OCI-LY1 (cell line): ENCODE measurements around the gene RNF17.

ENCODE experiments used
- H2AFZ ChIP-seq: fragments of 200-600 bp; sonication (generic), shearing (Covaris generic); 2 replicates; pipeline ENCODE4 v1.6.0; 2014; ENCODE audit warnings: antibody characterized with exemption, mild to moderate bottlenecking, low read length
- H3F3A ChIP-seq: fragments of 200-600 bp; sonication (generic), shearing (Covaris generic); 2 replicates; pipeline ENCODE4 v1.6.0; 2014; ENCODE audit warnings: mild to moderate bottlenecking, antibody characterized with exemption, low read length, moderate library complexity; ENCODE audit not compliant: insufficient read depth
- H3K27ac ChIP-seq: fragments of 200-600 bp; sonication (generic); 2 replicates; pipeline ENCODE4 v1.5.1; 2014; ENCODE audit warnings: low read length, mixed run types, mild to moderate bottlenecking, low read depth; ENCODE audit not compliant: poor library complexity, severe bottlenecking
- H3K27me3 ChIP-seq: fragments of 200-600 bp; sonication (generic); 2 replicates; pipeline ENCODE4 v1.6.0; 2014; ENCODE audit warnings: antibody characterized with exemption, mild to moderate bottlenecking, low read length, moderate library complexity; ENCODE audit not compliant: insufficient read depth
- H3K36me3 ChIP-seq: fragments of 200-600 bp; sonication (generic); 2 replicates; pipeline ENCODE4 v1.6.1; 2014; ENCODE audit warnings: mild to moderate bottlenecking, antibody characterized with exemption, low read length, moderate library complexity, mixed read lengths; ENCODE audit not compliant: insufficient read depth
- H3K4me1 ChIP-seq: fragments of 200-600 bp; sonication (generic); 2 replicates; pipeline ENCODE4 v1.5.1; 2014; ENCODE audit warnings: mild to moderate bottlenecking, low read length, moderate library complexity; ENCODE audit not compliant: insufficient read depth, severe bottlenecking
- H3K4me2 ChIP-seq: fragments of 200-600 bp; sonication (generic), shearing (Covaris generic); 2 replicates; pipeline ENCODE4 v1.6.1; 2014; ENCODE audit warnings: low read length
- H3K4me3 ChIP-seq: fragments of 200-600 bp; sonication (generic); 2 replicates; pipeline ENCODE4 v1.5.1; 2014; ENCODE audit warnings: low read length, low read depth, mild to moderate bottlenecking, mixed read lengths; ENCODE audit not compliant: poor library complexity, severe bottlenecking
- H3K79me2 ChIP-seq: fragments of 200-600 bp; shearing (Covaris generic); 2 replicates; pipeline ENCODE4 v1.6.1; 2016; ENCODE audit warnings: mixed run types, low read length, mixed read lengths; ENCODE audit not compliant: insufficient read depth
- H3K9ac ChIP-seq: fragments of 200-600 bp; sonication (generic), shearing (Covaris generic); 2 replicates; pipeline ENCODE4 v1.6.1; 2014; ENCODE audit warnings: mild to moderate bottlenecking, low read length, mixed read lengths
- H3K9me2 ChIP-seq: fragments of 200-600 bp; sonication (generic), shearing (Covaris generic); 2 replicates; pipeline ENCODE4 v1.6.1; 2014; ENCODE audit warnings: low read depth, mild to moderate bottlenecking, low read length, mixed read lengths
- H3K9me3 ChIP-seq: fragments of 200-600 bp; shearing (Covaris generic); 2 replicates; pipeline ENCODE4 v1.6.1; 2014; ENCODE audit warnings: low read length, mixed read lengths
- H4K20me1 ChIP-seq: fragments of 200-600 bp; sonication (generic), shearing (Covaris generic); 2 replicates; pipeline ENCODE4 v1.6.0; 2016; ENCODE audit warnings: mild to moderate bottlenecking, low read length; ENCODE audit not compliant: insufficient read depth
- EZH2 ChIP-seq: fragments of 200-600 bp; sonication (generic), shearing (Covaris generic); IDR thresholded peaks from 2 replicates; pipeline ENCODE4 v1.8.0; 2017; ENCODE audit warnings: borderline replicate concordance, mixed run types, mild to moderate bottlenecking, antibody characterized with exemption, low read length, moderate library complexity, mixed read lengths
- TF ChIP-seq, protein P1 (sequence below): fragments of 200-600 bp; sonication (generic), shearing (Covaris generic); IDR thresholded peaks from 2 replicates; pipeline ENCODE4 v1.5.1; 2017; ENCODE audit warnings: mild to moderate bottlenecking, antibody characterized with exemption, low read length, moderate library complexity, mixed read lengths

The RNF17 gene

DNA sequence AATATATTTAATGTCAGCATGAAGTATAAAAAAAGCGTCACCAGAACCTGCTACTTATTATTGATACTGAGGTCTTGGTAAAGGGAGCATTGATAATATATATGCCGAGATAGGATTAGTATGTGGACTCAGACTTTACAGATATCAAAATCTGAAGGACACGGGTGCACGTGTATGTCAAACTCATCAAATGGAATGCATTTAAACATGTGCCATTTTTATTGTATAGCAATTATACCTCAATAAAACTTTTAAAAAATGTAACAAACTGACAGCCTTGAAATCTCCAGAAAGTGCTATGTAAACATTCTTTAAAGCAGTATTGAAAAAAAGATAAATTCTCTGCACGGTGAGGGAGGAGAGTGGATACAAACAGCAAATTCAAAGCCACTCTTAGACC is 157.9 kb downstream of the RNF17 start:
- H3K4me2 ChIP-seq = peak overlapping the region; percentile 77
- H3F3A ChIP-seq = no peaks in the 10 kb centered on the region
- H3K9me2 ChIP-seq = no peaks in the 10 kb centered on the region
- peaks cover 20% of the 10 kb centered on the region for H3K4me1 ChIP-seq
- H3K79me2 ChIP-seq = peaks cover 47% of the 10 kb centered on the region
- peak overlapping the region; percentile 34 for H3K27ac ChIP-seq
- peak overlapping the region; percentile 82 for H3K9ac ChIP-seq
- no peaks in the 10 kb centered on the region for H4K20me1 ChIP-seq
- H3K4me3 ChIP-seq = peak overlapping the region; percentile 91
- no peaks in the 10 kb centered on the region for H3K27me3 ChIP-seq
- H3K9me3 ChIP-seq = no peaks in the 10 kb centered on the region
- no peaks in the 10 kb centered on the region for H3K36me3 ChIP-seq
- TF ChIP-seq, protein P1, sequence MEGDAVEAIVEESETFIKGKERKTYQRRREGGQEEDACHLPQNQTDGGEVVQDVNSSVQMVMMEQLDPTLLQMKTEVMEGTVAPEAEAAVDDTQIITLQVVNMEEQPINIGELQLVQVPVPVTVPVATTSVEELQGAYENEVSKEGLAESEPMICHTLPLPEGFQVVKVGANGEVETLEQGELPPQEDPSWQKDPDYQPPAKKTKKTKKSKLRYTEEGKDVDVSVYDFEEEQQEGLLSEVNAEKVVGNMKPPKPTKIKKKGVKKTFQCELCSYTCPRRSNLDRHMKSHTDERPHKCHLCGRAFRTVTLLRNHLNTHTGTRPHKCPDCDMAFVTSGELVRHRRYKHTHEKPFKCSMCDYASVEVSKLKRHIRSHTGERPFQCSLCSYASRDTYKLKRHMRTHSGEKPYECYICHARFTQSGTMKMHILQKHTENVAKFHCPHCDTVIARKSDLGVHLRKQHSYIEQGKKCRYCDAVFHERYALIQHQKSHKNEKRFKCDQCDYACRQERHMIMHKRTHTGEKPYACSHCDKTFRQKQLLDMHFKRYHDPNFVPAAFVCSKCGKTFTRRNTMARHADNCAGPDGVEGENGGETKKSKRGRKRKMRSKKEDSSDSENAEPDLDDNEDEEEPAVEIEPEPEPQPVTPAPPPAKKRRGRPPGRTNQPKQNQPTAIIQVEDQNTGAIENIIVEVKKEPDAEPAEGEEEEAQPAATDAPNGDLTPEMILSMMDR = no peak
- no peak for TF ChIP-seq EZH2
- no peak overlapping the region for H2AFZ ChIP-seq

DNA sequence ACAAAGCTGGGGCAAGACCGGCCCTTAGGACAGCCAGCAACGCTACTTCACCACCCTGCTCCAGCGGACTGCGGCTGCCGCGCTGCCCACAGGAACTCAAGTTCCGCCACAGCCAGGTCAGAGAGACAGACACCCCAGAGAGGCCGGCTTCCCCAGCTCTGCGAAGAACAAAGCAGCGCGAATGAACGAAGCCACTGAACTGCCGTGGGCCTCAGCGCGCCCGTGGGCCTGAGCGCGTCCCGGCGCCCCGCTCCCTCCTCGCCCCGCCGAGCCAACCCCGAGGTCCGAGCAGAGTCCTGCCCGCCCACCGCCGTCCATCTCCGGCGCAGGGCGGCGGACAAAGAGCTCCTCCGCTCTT is 158.4 kb downstream of the RNF17 start:
- Histone ChIP-seq H3K27ac (peak overlapping the region; percentile 34), H3K4me1 (peaks cover 20% of the 10 kb centered on the region), H3K79me2 (peaks cover 45% of the 10 kb centered on the region), H3K9ac (peak overlapping the region; percentile 82), H3K9me2 (no peaks in the 10 kb centered on the region), H4K20me1 (no peaks in the 10 kb centered on the region), H2AFZ (no peak overlapping the region), H3F3A (no peaks in the 10 kb centered on the region), H3K36me3 (no peaks in the 10 kb centered on the region), H3K27me3 (no peaks in the 10 kb centered on the region), H3K9me3 (no peaks in the 10 kb centered on the region), H3K4me3 (peak overlapping the region; percentile 91), H3K4me2 (peak overlapping the region; percentile 77)
- no peak for TF ChIP-seq EZH2
- TF ChIP-seq, protein P1 = no peak

DNA sequence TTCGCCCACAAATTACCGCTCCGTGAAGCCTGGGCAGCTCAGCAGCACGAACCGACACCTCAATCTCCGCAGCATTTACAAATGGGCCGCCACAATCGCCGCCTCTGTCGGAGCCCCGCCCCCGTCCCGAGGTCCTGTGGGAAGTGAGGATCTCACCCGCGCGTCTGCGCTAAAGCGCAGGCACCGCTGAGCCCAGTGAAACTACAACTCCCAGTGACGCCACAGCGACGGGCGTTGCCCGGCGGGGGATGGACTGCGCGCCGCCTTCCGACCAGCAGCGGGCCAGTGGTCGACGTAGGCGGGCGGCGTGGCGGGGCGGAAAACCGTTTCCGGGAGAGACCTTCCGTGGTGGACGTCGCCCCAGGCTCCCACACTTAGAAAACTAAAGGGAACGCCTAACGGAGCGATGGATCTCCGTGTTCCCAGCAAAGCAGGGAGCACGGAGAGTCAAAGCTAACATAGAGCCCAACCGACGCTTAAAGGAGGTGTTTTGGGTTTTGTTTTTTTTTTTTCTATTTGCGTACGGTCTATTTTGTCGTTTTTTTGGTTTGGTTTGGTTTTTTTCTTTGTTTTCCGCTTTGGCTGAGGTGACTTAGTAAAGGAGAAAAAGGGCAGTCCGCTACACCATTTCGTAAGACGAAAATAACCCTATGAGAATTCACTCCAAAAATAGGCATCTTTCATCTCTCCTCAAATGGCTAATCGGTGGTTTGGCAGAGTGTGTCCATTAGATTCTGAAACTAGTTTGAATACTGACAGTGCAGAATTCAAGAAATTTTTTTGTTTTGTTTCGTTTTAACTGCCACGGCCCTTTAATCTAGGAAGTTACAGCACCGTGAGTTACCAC is 159.0 kb downstream of the RNF17 start:
- Histone ChIP-seq H2AFZ (peak overlapping the region; percentile 96), H3K9me3 (no peaks in the 10 kb centered on the region), H3K36me3 (no peaks in the 10 kb centered on the region), H3K9me2 (no peaks in the 10 kb centered on the region), H4K20me1 (no peaks in the 10 kb centered on the region), H3K4me2 (peak overlapping the region; percentile 78), H3K27me3 (no peaks in the 10 kb centered on the region), H3F3A (no peaks in the 10 kb centered on the region), H3K4me1 (peaks cover 20% of the 10 kb centered on the region), H3K79me2 (peaks cover 39% of the 10 kb centered on the region), H3K27ac (peak overlapping the region; percentile 91), H3K9ac (peak overlapping the region; percentile 83), H3K4me3 (peak overlapping the region; percentile 91)
- no peak for TF ChIP-seq EZH2
- TF ChIP-seq, protein P1 = no peak
